CD8-positive, alpha-beta memory T cell (primary cell): Measurements from ENCODE around the gene LYPD1. TPM values are rescaled to one million over a fixed set of nuclear protein-coding genes. Genes with fewer than 3 reads are reported as not detected.

Experiments used
- CTCF ChIA-PET: fragments of 350-600 bp; sonication (Branson Sonifier 250); formaldehyde crosslinking; loops from one replicate; lab custom pipeline; 2021; ENCODE audit warnings: antibody characterized with exemption; lab: Charles Lee
- POLR2A ChIA-PET: fragments of 350-600 bp; sonication (Branson Sonifier 250); formaldehyde crosslinking; loops from one replicate; lab custom pipeline; 2021; ENCODE audit warnings: antibody characterized with exemption; lab: Charles Lee
- DNase-seq, 5 donors: peaks; one replicate each; pipeline versions ENCODE4 v3.0.0 to v3.0.0-alpha.2; 2020 to 2022; ENCODE audit warnings: mixed read lengths in 1 of 5
- H3K27ac ChIP-seq: one replicate; pipeline ENCODE4 v1.7.0; 2013; ENCODE audit warnings: low read depth, mild to moderate bottlenecking, low read length, moderate library complexity
- H3K27me3 ChIP-seq: 2 replicates; pipeline ENCODE4 v1.7.0; 2013; ENCODE audit warnings: low read length, mild to moderate bottlenecking; ENCODE audit not compliant: insufficient read depth, poor library complexity, severe bottlenecking
- H3K36me3 ChIP-seq: 2 replicates; pipeline ENCODE4 v1.7.0; 2013; ENCODE audit warnings: mild to moderate bottlenecking, low read length, moderate library complexity; ENCODE audit not compliant: insufficient read depth
- H3K4me1 ChIP-seq: 2 replicates; pipeline ENCODE4 v1.7.0; 2013; ENCODE audit warnings: mild to moderate bottlenecking, low read length, moderate library complexity; ENCODE audit not compliant: insufficient read depth
- H3K4me3 ChIP-seq: 2 replicates; pipeline ENCODE4 v1.7.0; 2013; ENCODE audit warnings: mild to moderate bottlenecking, low read length
- H3K9me3 ChIP-seq: 2 replicates; pipeline ENCODE4 v1.7.0; 2013; ENCODE audit warnings: mild to moderate bottlenecking, low read length
- H3K27ac Mint-ChIP-seq, 8 donors: one replicate each; pipeline ENCODE4 v1.8.0; 2020 to 2021; ENCODE audit warnings: mixed read lengths in 8 of 8, mild to moderate bottlenecking in 6 of 8, inconsistent platforms in 3 of 8, moderate library complexity in 3 of 8
- H3K27me3 Mint-ChIP-seq, 2 donors: one replicate each; pipeline ENCODE4 v1.8.0; 2020 to 2021; ENCODE audit warnings: mixed read lengths in 2 of 2, mild to moderate bottlenecking in 1 of 2, moderate library complexity in 1 of 2
- H3K36me3 Mint-ChIP-seq, 3 donors: one replicate each; pipeline ENCODE4 v1.8.0; 2020 to 2021; ENCODE audit warnings: mixed read lengths in 3 of 3, inconsistent platforms in 1 of 3, mild to moderate bottlenecking in 1 of 3
- H3K4me1 Mint-ChIP-seq, 3 donors: one replicate each; pipeline ENCODE4 v1.8.0; 2020 to 2021; ENCODE audit warnings: mixed read lengths in 3 of 3, inconsistent platforms in 1 of 3, mild to moderate bottlenecking in 1 of 3
- H3K4me3 Mint-ChIP-seq, 7 donors: one replicate each; pipeline ENCODE4 v1.8.0; 2020 to 2021; ENCODE audit warnings: mixed read lengths in 7 of 7, mild to moderate bottlenecking in 6 of 7, moderate library complexity in 4 of 7, inconsistent platforms in 2 of 7
- H3K9me3 Mint-ChIP-seq, 5 donors: one replicate each; pipeline ENCODE4 v1.8.0; 2020 to 2022; ENCODE audit warnings: mixed read lengths in 5 of 5, mild to moderate bottlenecking in 3 of 5, moderate library complexity in 2 of 5, inconsistent platforms in 1 of 5
- polyA plus RNA-seq: library from polyadenylated mRNA; unstranded; fragments of 300-500 nt; fragmentation: Illumina TruSeq; gene quantifications from one replicate; pipeline ENCODE4 v1.2.3, GENCODE V29; 2021
- total RNA-seq, 2 experiments: library from RNA; stranded (reverse); gene quantifications; one replicate each; pipeline ENCODE4 v1.2.3, GENCODE V29; 2021

The LYPD1 gene
- total and polyA plus RNA-seq, 3 experiments from 2014 or later = not detected

DNA sequence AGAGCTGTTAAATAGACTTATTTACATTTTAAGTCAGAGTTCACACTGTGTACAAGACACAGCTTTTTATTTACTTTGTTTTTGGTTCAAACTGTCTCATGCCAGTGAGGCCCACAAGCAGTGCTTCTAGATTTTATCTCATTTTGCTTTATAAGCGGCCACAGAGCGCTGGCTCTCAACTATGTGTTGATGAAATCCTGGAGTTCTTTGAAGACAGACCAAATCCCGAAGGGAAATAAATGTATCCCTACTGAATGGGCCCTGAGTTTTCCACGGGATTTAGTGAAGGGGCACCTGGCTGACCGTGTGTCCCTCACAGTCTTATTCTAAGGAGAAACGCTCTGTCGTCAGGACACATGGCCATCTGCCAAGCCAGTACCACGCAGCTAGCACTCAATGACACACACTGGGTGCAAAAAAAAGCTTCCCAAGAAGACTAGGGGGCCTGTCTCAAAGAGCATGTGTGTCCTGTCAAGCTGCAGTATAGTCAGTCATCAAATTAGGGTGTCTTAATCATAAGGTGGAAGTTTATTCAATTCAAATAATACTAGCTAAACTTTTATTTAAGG, 23.4 kb downstream of the LYPD1 start:
- no peaks in the 10 kb centered on the region for H3K4me1 ChIP-seq
- CTCF ChIA-PET = no interaction called here
- H3K27ac Mint-ChIP-seq = peak overlapping the region in 1 of 8 donors; percentile 47
- H3K4me3 Mint-ChIP-seq = no peak overlapping the region
- H3K9me3 ChIP-seq = no peaks in the 10 kb centered on the region
- no peaks in the 10 kb centered on the region for H3K36me3 Mint-ChIP-seq
- H3K4me1 Mint-ChIP-seq = no peaks in the 10 kb centered on the region
- DNase-seq = no peak
- H3K27me3 Mint-ChIP-seq = peaks cover 0 to 4% of the 10 kb centered on the region in 2 donors
- no peak overlapping the region for H3K4me3 ChIP-seq
- POLR2A ChIA-PET = no interaction called here
- H3K27me3 ChIP-seq = no peaks in the 10 kb centered on the region
- H3K36me3 ChIP-seq = no peaks in the 10 kb centered on the region
- no peak overlapping the region for H3K27ac ChIP-seq
- H3K9me3 Mint-ChIP-seq = peaks cover 0 to 4% (median 2%) of the 10 kb centered on the region in 5 donors

- peaks cover 0 to 4% of the 10 kb centered on the region in 2 donors for H3K27me3 Mint-ChIP-seq
- H3K27ac ChIP-seq = no peak overlapping the region
- no peak overlapping the region for H3K4me3 ChIP-seq
- H3K27me3 ChIP-seq = no peaks in the 10 kb centered on the region
- H3K27ac Mint-ChIP-seq = no peak overlapping the region
- peaks cover 0 to 4% (median 2%) of the 10 kb centered on the region in 5 donors for H3K9me3 Mint-ChIP-seq
- no peaks in the 10 kb centered on the region for H3K36me3 Mint-ChIP-seq
- ChIA-PET POLR2A (no interaction called here), CTCF (no interaction called here)
- no peaks in the 10 kb centered on the region for H3K9me3 ChIP-seq
- H3K36me3 ChIP-seq = no peaks in the 10 kb centered on the region
- H3K4me1 Mint-ChIP-seq = no peaks in the 10 kb centered on the region
- no peak overlapping the region for H3K4me3 Mint-ChIP-seq
- DNase-seq = no peak
- H3K4me1 ChIP-seq = no peaks in the 10 kb centered on the region
These were observed 24.1 kb downstream of the LYPD1 start for GRCh38 chr2:132645722-132646539.

- no peaks in the 10 kb centered on the region for H3K36me3 Mint-ChIP-seq
- DNase-seq = no peak
- POLR2A ChIA-PET = no interaction called here
- H3K27me3 ChIP-seq = no peaks in the 10 kb centered on the region
- H3K4me1 ChIP-seq = no peaks in the 10 kb centered on the region
- CTCF ChIA-PET = no interaction called here
- no peak overlapping the region for H3K27ac ChIP-seq
- H3K4me3 Mint-ChIP-seq = no peak overlapping the region
- H3K9me3 Mint-ChIP-seq = peaks cover 0 to 4% (median 2%) of the 10 kb centered on the region in 5 donors
- H3K4me3 ChIP-seq = no peak overlapping the region
- H3K27ac Mint-ChIP-seq = no peak overlapping the region
- H3K4me1 Mint-ChIP-seq = no peaks in the 10 kb centered on the region
- H3K27me3 Mint-ChIP-seq = peaks cover 0 to 4% of the 10 kb centered on the region in 2 donors
- H3K9me3 ChIP-seq = no peaks in the 10 kb centered on the region
- H3K36me3 ChIP-seq = no peaks in the 10 kb centered on the region
These were observed 24.8 kb downstream of the LYPD1 start for GRCh38 chr2:132645176-132645575.

- DNase-seq = no peak
- Mint-ChIP-seq H3K9me3 (peaks cover 0 to 5% (median 2%) of the 10 kb centered on the region in 5 donors), H3K36me3 (no peaks in the 10 kb centered on the region), H3K27ac (no peak overlapping the region), H3K4me1 (no peaks in the 10 kb centered on the region), H3K4me3 (no peak overlapping the region), H3K27me3 (no peaks in the 10 kb centered on the region)
- Histone ChIP-seq H3K27ac (no peak overlapping the region), H3K9me3 (no peaks in the 10 kb centered on the region), H3K27me3 (no peaks in the 10 kb centered on the region), H3K4me1 (no peaks in the 10 kb centered on the region), H3K36me3 (no peaks in the 10 kb centered on the region), H3K4me3 (no peak overlapping the region)
- POLR2A ChIA-PET = no interaction called here
- CTCF ChIA-PET = no interaction called here
These were observed 27.6 kb downstream of the LYPD1 start for GRCh38 chr2:132642415-132642814.

DNA sequence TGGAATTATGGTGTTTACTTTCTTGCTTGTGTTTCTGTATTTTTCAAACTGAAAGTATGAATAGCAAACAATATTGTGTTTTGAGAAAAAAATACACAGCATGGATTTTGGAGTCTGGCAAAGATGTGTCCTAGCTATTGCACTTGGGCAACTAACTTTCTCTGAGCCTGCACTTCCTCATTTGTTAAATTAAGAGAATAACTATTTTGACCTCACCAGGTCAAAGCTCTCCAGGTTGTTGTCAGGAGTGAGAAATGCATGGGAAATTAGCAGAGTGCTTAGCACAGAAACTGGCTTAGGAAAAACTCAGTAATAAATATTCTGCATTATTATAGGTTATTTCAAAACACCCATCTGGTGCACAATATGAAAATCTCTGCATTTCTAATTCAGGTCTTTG, 28.2 kb downstream of the LYPD1 start:
- H3K9me3 ChIP-seq = no peaks in the 10 kb centered on the region
- Mint-ChIP-seq H3K36me3 (no peaks in the 10 kb centered on the region), H3K4me1 (no peaks in the 10 kb centered on the region), H3K27ac (no peak overlapping the region), H3K9me3 (peaks cover 0 to 5% (median 2%) of the 10 kb centered on the region in 5 donors), H3K4me3 (no peak overlapping the region), H3K27me3 (no peaks in the 10 kb centered on the region)
- POLR2A ChIA-PET = no interaction called here
- H3K4me1 ChIP-seq = no peaks in the 10 kb centered on the region
- no peak overlapping the region for H3K4me3 ChIP-seq
- no peak for DNase-seq
- no peaks in the 10 kb centered on the region for H3K36me3 ChIP-seq
- no peaks in the 10 kb centered on the region for H3K27me3 ChIP-seq
- CTCF ChIA-PET = no interaction called here
- no peak overlapping the region for H3K27ac ChIP-seq

DNA sequence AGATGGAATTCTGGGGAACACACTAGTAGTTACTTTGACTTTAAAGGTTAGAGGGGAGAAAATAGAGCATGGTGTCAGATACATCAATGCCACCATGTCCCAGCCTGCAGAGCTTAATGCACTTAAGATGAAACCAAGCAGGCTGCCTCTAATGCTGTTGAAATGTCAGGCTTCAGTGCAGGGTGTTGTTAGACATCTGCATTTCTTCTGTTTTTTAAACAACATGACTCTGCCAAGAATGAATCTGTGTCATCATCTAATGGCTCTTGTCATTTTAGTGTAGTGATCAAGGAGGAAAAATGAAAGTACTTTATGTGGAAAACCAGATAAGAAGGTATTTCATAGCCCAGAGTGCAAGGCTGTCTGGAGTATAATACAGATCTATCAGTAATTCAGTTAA, 29.9 kb downstream of the LYPD1 start:
- no peaks in the 10 kb centered on the region for H3K36me3 ChIP-seq
- Mint-ChIP-seq H3K4me3 (no peak overlapping the region), H3K9me3 (peaks cover 0 to 5% (median 3%) of the 10 kb centered on the region in 5 donors), H3K4me1 (no peaks in the 10 kb centered on the region), H3K36me3 (no peaks in the 10 kb centered on the region), H3K27me3 (no peaks in the 10 kb centered on the region), H3K27ac (no peak overlapping the region)
- DNase-seq = no peak
- H3K9me3 ChIP-seq = no peaks in the 10 kb centered on the region
- H3K27ac ChIP-seq = no peak overlapping the region
- CTCF ChIA-PET = no interaction called here
- H3K4me3 ChIP-seq = no peak overlapping the region
- POLR2A ChIA-PET = no interaction called here
- no peaks in the 10 kb centered on the region for H3K4me1 ChIP-seq
- no peaks in the 10 kb centered on the region for H3K27me3 ChIP-seq

GRCh38 chr2:132638313-132639040, 31.5 kb downstream of the LYPD1 start:
- Mint-ChIP-seq H3K27ac (no peak overlapping the region), H3K27me3 (no peaks in the 10 kb centered on the region), H3K36me3 (no peaks in the 10 kb centered on the region), H3K4me3 (no peak overlapping the region), H3K9me3 (peaks cover 0 to 6% (median 2%) of the 10 kb centered on the region in 5 donors), H3K4me1 (no peaks in the 10 kb centered on the region)
- DNase-seq = no peak
- ChIA-PET CTCF (no interaction called here), POLR2A (no interaction called here)
- H3K27ac ChIP-seq = no peak overlapping the region
- no peaks in the 10 kb centered on the region for H3K36me3 ChIP-seq
- no peaks in the 10 kb centered on the region for H3K9me3 ChIP-seq
- no peak overlapping the region for H3K4me3 ChIP-seq
- H3K27me3 ChIP-seq = no peaks in the 10 kb centered on the region
- H3K4me1 ChIP-seq = no peaks in the 10 kb centered on the region

DNA sequence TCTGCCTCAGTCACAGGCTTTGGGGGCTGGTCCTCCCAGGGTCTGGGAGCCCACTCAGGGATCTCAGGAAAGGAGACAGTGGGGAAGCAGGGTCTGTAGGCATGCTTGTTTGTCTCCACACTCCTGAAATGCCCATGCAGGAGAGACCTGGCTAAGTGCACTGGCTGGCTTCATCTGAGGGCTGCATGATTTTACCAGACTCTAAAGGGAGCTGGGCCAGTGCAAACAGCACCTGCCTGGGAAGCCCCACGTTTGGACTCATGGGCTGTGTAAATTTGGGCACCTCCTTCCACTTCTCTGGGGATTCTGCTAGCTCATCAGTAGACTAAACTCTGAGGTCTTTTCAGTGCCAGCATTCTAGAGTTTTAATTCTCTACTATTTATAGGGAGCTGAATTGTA, 33.7 kb downstream of the LYPD1 start:
- Mint-ChIP-seq H3K36me3 (no peaks in the 10 kb centered on the region), H3K9me3 (peaks cover 0 to 6% (median 2%) of the 10 kb centered on the region in 5 donors), H3K27me3 (no peaks in the 10 kb centered on the region), H3K4me1 (no peaks in the 10 kb centered on the region), H3K4me3 (no peak overlapping the region), H3K27ac (no peak overlapping the region)
- Histone ChIP-seq H3K4me3 (no peak overlapping the region), H3K4me1 (no peaks in the 10 kb centered on the region), H3K36me3 (no peaks in the 10 kb centered on the region), H3K27me3 (no peaks in the 10 kb centered on the region), H3K27ac (no peak overlapping the region), H3K9me3 (no peaks in the 10 kb centered on the region)
- CTCF ChIA-PET = no interaction called here
- POLR2A ChIA-PET = no interaction called here
- DNase-seq = no peak
